PFSK-1 (cell line): ENCODE measurements around the gene ATP13A2.

Source experiments
- POLR2AphosphoS5 ChIP-seq: IDR thresholded peaks from 2 replicates; pipeline ENCODE4 v1.6.1; 2012; ENCODE audit warnings: low read depth, mild to moderate bottlenecking, control low read depth, low read length, moderate library complexity
- SIN3A ChIP-seq: IDR thresholded peaks from 2 replicates; pipeline ENCODE4 v1.6.1; 2012; ENCODE audit warnings: mild to moderate bottlenecking, low read length, moderate library complexity, borderline replicate concordance; ENCODE audit not compliant: insufficient read depth
- TAF1 ChIP-seq: IDR thresholded peaks from 2 replicates; pipeline ENCODE4 v1.6.1; 2012; ENCODE audit warnings: low read length, control low read depth, borderline replicate concordance; ENCODE audit not compliant: insufficient read depth

DNA sequence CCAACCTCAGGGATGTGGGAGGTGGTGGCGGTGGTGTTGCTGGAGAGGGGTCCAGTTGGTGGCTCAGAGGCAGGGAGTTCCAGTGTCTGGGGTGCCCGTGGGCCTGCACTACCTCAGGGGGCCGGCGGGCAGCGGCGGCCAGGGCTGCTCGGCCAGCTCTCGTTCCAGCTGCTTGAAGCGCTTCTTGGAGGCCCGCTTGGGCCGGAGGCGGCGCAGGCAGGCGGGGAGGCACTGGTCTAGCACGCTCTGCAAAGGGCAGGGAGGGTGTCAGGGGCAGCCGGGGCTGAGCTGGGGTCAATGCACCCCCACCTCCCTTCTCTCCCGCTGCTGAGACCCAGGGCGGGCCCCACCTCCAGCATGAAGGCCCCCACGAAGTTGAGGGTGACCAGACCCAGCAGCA, 25.6 kb downstream of the ATP13A2 start:
- no peak for TF ChIP-seq POLR2AphosphoS5
- TF ChIP-seq TAF1: no peak
- no peak for TF ChIP-seq SIN3A
